SK-N-MC (cell line): ENCODE data around the gene CUX1.

Experiments used
- EZH2 ChIP-seq: fragments of 200-600 bp; sonication (generic); IDR thresholded peaks from one replicate; pipeline ENCODE4 v1.6.1; 2017; ENCODE audit warnings: antibody characterized with exemption
- FOXP2 ChIP-seq: optimal IDR thresholded peaks from 2 replicates; pipeline ENCODE3; 2011; ENCODE audit warnings: mild to moderate bottlenecking, moderate library complexity; ENCODE audit not compliant: insufficient read depth; ENCODE audit errors: extremely low read length, control extremely low read depth
- POLR2AphosphoS5 ChIP-seq: IDR thresholded peaks from 2 replicates; pipeline ENCODE4 v1.6.1; 2012; ENCODE audit warnings: mild to moderate bottlenecking, low read depth, low read length, borderline replicate concordance

GRCh38 chr7:102241431-102241830 is 424.0 kb downstream of the CUX1 start:
- TF ChIP-seq POLR2AphosphoS5 = no peak
- no peak for TF ChIP-seq EZH2
- TF ChIP-seq FOXP2 = no peak
